ENCODE data around the gene MAPK6.

Gene MAPK6

GRCh38 chr15:52099651-52100272, 80.7 kb downstream of the MAPK6 start:
- no peak for DNase-seq (ENCODE audit: low read depth)
- no peak overlapping the region for H3K4me3 ChIP-seq (replicated peaks; ENCODE audit: low read depth, low read length)
- TF ChIP-seq CTCF (IDR thresholded peaks at IDR 0.05; ENCODE audit: low read length, missing control alignments): no peak

- H3K4me3 ChIP-seq (replicated peaks; ENCODE audit: low read depth, low read length): no peak overlapping the region
- DNase-seq (ENCODE audit: low read depth): peak; percentile 89
- no peak for TF ChIP-seq CTCF (IDR thresholded peaks at IDR 0.05; ENCODE audit: low read length, missing control alignments)
Measured at GRCh38 chr15:52100807-52101442, 81.9 kb downstream of the MAPK6 start.

- H3K4me3 ChIP-seq (replicated peaks; ENCODE audit: low read depth, low read length): no peak overlapping the region
- no peak for TF ChIP-seq CTCF (IDR thresholded peaks at IDR 0.05; ENCODE audit: low read length, missing control alignments)
- DNase-seq (ENCODE audit: low read depth): no peak
Measured at GRCh38 chr15:52101542-52102323, 82.7 kb downstream of the MAPK6 start.

GRCh38 chr15:52102463-52102862, 83.4 kb downstream of the MAPK6 start:
- TF ChIP-seq CTCF (IDR thresholded peaks at IDR 0.05; ENCODE audit: low read length, missing control alignments): no peak
- no peak overlapping the region for H3K4me3 ChIP-seq (replicated peaks; ENCODE audit: low read depth, low read length)
- DNase-seq (ENCODE audit: low read depth): peak; percentile 92

GRCh38 chr15:52103217-52104207, 84.5 kb downstream of the MAPK6 start:
- no peak for TF ChIP-seq CTCF (IDR thresholded peaks at IDR 0.05; ENCODE audit: low read length, missing control alignments)
- peak; percentile 93 for DNase-seq (ENCODE audit: low read depth)
- no peak overlapping the region for H3K4me3 ChIP-seq (replicated peaks; ENCODE audit: low read depth, low read length)

- no peak overlapping the region for H3K4me3 ChIP-seq (replicated peaks; ENCODE audit: low read depth, low read length)
- TF ChIP-seq CTCF (IDR thresholded peaks at IDR 0.05; ENCODE audit: low read length, missing control alignments): no peak
- DNase-seq (ENCODE audit: low read depth): no peak
Measured at GRCh38 chr15:52104532-52105004, 85.5 kb downstream of the MAPK6 start.
